GM12878 (cell line): ENCODE measurements around the gene ADM. TPM values are rescaled to one million over a fixed set of nuclear protein-coding genes. Genes with fewer than 3 reads are reported as not detected.

Source experiments
- ATAC-seq: fragments of 200-7000 bp; cut with Tn5 transposase; 3 replicates; pipeline ENCODE4 v1.9.1; 2020; ENCODE audit warnings: mild to moderate bottlenecking, moderate library complexity
- BruUV-seq: library from RNA; stranded (reverse); fragments of 400-500 nt; replicated peaks from 2 replicates; lab custom pipeline; 2021; lab: Mats Ljungman, UMichigan
- CTCF ChIA-PET: fragments of 300-600 bp; sonication (Branson Sonifier 250); formaldehyde crosslinking; extraction: SDS; loops from one replicate; lab custom pipeline; 2021; ENCODE audit warnings: inconsistent platforms; lab: Yijun Ruan, JAX
- POLR2A ChIA-PET: fragments of 350-600 bp; formaldehyde crosslinking; extraction: SDS; loops from one replicate; lab custom pipeline; 2021; ENCODE audit warnings: inconsistent platforms; lab: Charles Lee
- RAD21 ChIA-PET: fragments of 300-600 bp; sonication (Branson Sonifier 250); formaldehyde crosslinking; loops from one replicate; lab custom pipeline; 2023; ENCODE audit warnings: antibody characterized with exemption; ENCODE audit not compliant: unreplicated experiment; lab: Charles Lee
- SMC1A ChIA-PET: fragments of 300-600 bp; sonication (Branson Sonifier 250); formaldehyde crosslinking; loops from one replicate; lab custom pipeline; 2023; ENCODE audit not compliant: unreplicated experiment, uncharacterized antibody; lab: Charles Lee
- DNase-seq: peaks from one replicate; pipeline ENCODE4 v3.0.0-alpha.2; 2011; ENCODE audit warnings: low read depth, low spot score
- FAIRE-seq: peaks from 3 replicates; lab custom pipeline; 2011; peaks lifted over from hg19 to GRCh38; lab: Jason Lieb, UNC
- H2AFZ ChIP-seq: 2 replicates; pipeline ENCODE4 v1.6.0; 2011; ENCODE audit warnings: low read depth, low read length, control low read depth; ENCODE audit not compliant: control insufficient read depth
- H3K27ac ChIP-seq: 2 replicates; pipeline ENCODE4 v1.5.1; 2011; ENCODE audit warnings: control low read depth; ENCODE audit not compliant: control insufficient read depth, insufficient read depth
- H3K27me3 ChIP-seq, 2 experiments: replicated peaks in 1 of 2; 2 replicates each; pipeline versions ENCODE4 v1.6.0 to v1.6.1; 2011; ENCODE audit warnings: low read length in 1 of 2; ENCODE audit not compliant: control insufficient read depth in 2 of 2, insufficient read depth in 2 of 2
- H3K36me3 ChIP-seq, 2 experiments: 2 replicates each; pipeline ENCODE4 v1.5.1; 2011; ENCODE audit warnings: low read length in 1 of 2; ENCODE audit not compliant: control insufficient read depth in 2 of 2, insufficient read depth in 2 of 2
- H3K4me1 ChIP-seq: 2 replicates; pipeline ENCODE4 v1.6.1; 2011; ENCODE audit warnings: mild to moderate bottlenecking, low read length, moderate library complexity, mixed read lengths; ENCODE audit not compliant: control insufficient read depth, insufficient read depth
- H3K4me2 ChIP-seq: 2 replicates; pipeline ENCODE4 v1.6.0; 2011; ENCODE audit warnings: control low read depth; ENCODE audit not compliant: control insufficient read depth, insufficient read depth
- H3K4me3 ChIP-seq: fragments of 200-600 bp; sonication (generic); 2 replicates; pipeline ENCODE4 v1.5.1; 2016
- H3K79me2 ChIP-seq: 2 replicates; pipeline ENCODE4 v1.6.0; 2011; ENCODE audit warnings: low read length; ENCODE audit not compliant: control insufficient read depth, insufficient read depth
- H3K9ac ChIP-seq: 2 replicates; pipeline ENCODE4 v1.8.0; 2011; ENCODE audit warnings: low read length, control low read depth, mixed read lengths; ENCODE audit not compliant: control insufficient read depth, insufficient read depth
- H3K9me3 ChIP-seq: replicated peaks from 3 replicates; pipeline ENCODE4 v1.5.1; 2011; ENCODE audit warnings: mild to moderate bottlenecking, low read length; ENCODE audit not compliant: control insufficient read depth, insufficient read depth
- H4K20me1 ChIP-seq: 2 replicates; pipeline ENCODE4 v1.6.0; 2011; ENCODE audit not compliant: control insufficient read depth, insufficient read depth
- BCL3 ChIP-seq: IDR thresholded peaks from 2 replicates; pipeline ENCODE4 v1.6.1; 2011; ENCODE audit warnings: borderline replicate concordance, low read depth, mild to moderate bottlenecking, moderate library complexity, low read length; ENCODE audit not compliant: insufficient read depth, poor library complexity, severe bottlenecking
- CBX3 ChIP-seq: fragments of 200-600 bp; sonication (generic); IDR thresholded peaks from 2 replicates; pipeline ENCODE4 v1.6.1; 2016; ENCODE audit warnings: low read depth, borderline replicate concordance
- HDGF ChIP-seq: fragments of 450-650 bp; IDR thresholded peaks from 2 replicates; pipeline ENCODE4 v1.6.1; 2016; ENCODE audit warnings: antibody characterized with exemption
- IRF3 ChIP-seq: fragments of 450-650 bp; IDR thresholded peaks from 2 replicates; pipeline ENCODE4 v1.6.1; 2014; ENCODE audit warnings: mild to moderate bottlenecking
- IRF5 ChIP-seq: fragments of 450-650 bp; IDR thresholded peaks from 2 replicates; pipeline ENCODE4 v1.6.1; 2017; ENCODE audit warnings: borderline replicate concordance
- KAT2A ChIP-seq: conservative IDR thresholded peaks from 2 replicates; pipeline ENCODE4 v1.6.1; 2011; ENCODE audit warnings: low read depth, low read length; ENCODE audit not compliant: control insufficient read depth
- RFX5 ChIP-seq: IDR thresholded peaks from 2 replicates; pipeline ENCODE4 v1.6.1; 2011; ENCODE audit warnings: low read depth, low read length, improper control_type of control experiment
- SMARCA5 ChIP-seq: fragments of 450-650 bp; IDR thresholded peaks from 2 replicates; pipeline ENCODE4 v1.6.1; 2017; ENCODE audit warnings: mild to moderate bottlenecking
- SUZ12 ChIP-seq: fragments of 200-600 bp; sonication (generic); IDR thresholded peaks from one replicate; pipeline ENCODE4 v1.6.1; 2018; ENCODE audit warnings: antibody characterized with exemption, mild to moderate bottlenecking; ENCODE audit not compliant: unreplicated experiment
- WGBS: methylation state at CpG from one replicate; pipeline ENCODE4 v1.1.6; 2016; ENCODE audit warnings: low lambda C conversion rate; ENCODE audit not compliant: insufficient replicate concordance, insufficient coverage; ENCODE audit errors: missing lambda C conversion rate; 5-methylcytosine and 5-hydroxymethylcytosine counted together
- in situ Hi-C: fragments of 300-500 bp; cut with MboI; formaldehyde crosslinking; loops from 9 replicates; pipeline ENCODE4 v1.14.3; 2018; ENCODE audit warnings: mixed read lengths
- intact Hi-C: fragments of 100-400 bp; cut with micrococcal nuclease; formaldehyde crosslinking; loops from one replicate; pipeline ENCODE4 v1.14.2; 2022; ENCODE audit not compliant: unreplicated experiment
- polyA plus RNA-seq, 11 experiments: library from polyadenylated mRNA; depleted of rRNA in 4 of 11; unstranded in 6 of 11; stranded (reverse) in 5 of 11; fragments of >200 nt; fragmentation: Nextera tagmentation in 4 of 11; fragmentation: Illumina TruSeq in 1 of 11; extraction: Ambion mirVana in 4 of 11; extraction: Trizol in 1 of 11; gene quantifications; 1 replicate in 1 of 11; 2 replicates in 10 of 11; pipeline versions ENCODE4 v1.2.1 to v1.2.3, GENCODE V29; 2011 to 2016; ENCODE audit warnings: inconsistent platforms in 2 of 11, missing spikeins in 2 of 11, low read depth in 1 of 11
- total RNA-seq, 4 experiments: library from RNA; depleted of rRNA in 3 of 4; stranded (reverse); fragments of >200 nt in 3 of 4; fragmentation: Illumina TruSeq in 1 of 4; extraction: Trizol in 1 of 4; gene quantifications; 2 replicates each; pipeline versions ENCODE4 v1.2.1 to v1.2.3, GENCODE V29; 2013 to 2021

Gene ADM
- total and polyA plus RNA-seq, 10 of the 15 experiments (the other 5 are each of a cell fraction or from before 2014, with no cell fraction given), result 0.11 to 4.2 (median 0.21) TPM; not detected in 7

GRCh38 chr11:10305964-10306918, 1.4 kb downstream of the ADM start:
- ChIA-PET POLR2A (no interaction called here), RAD21 (interaction anchor here (1.0 kb wide), 2 partner anchors 12 to 99 kb away, joined by 5 read pairs; no protein-coding TSS in a partner anchor), SMC1A (interaction anchor here (0.7 to 5.1 kb wide), 4 partner anchors 10 to 238 kb away, joined by 3 to 41 read pairs (median 4); no protein-coding TSS in a partner anchor), CTCF (interaction anchor here (1.1 to 4.5 kb wide), 7 partner anchors 8 to 464 kb away, joined by 3 to 48 read pairs (median 6); no protein-coding TSS in a partner anchor)
- no peak for ATAC-seq
- Histone ChIP-seq H3K27me3 (peaks cover 35 to 47% of the 10 kb centered on the region in 2 experiments), H3K36me3 (no peaks in the 10 kb centered on the region), H3K27ac (no peak overlapping the region), H3K79me2 (no peaks in the 10 kb centered on the region), H3K4me3 (peak overlapping the region; percentile 47; the same call in 1 of the 2 replicates), H3K9me3 (no peaks in the 10 kb centered on the region; the same call in 2 of the 3 replicates), H3K4me2 (peak overlapping the region; percentile 73), H2AFZ (no peak overlapping the region), H3K4me1 (peaks cover 47% of the 10 kb centered on the region)
- 8% methylated on average over 60 of the region's 65 CpGs for WGBS
- intact Hi-C loops, result loop anchor here (10.0 kb wide), 1 partner anchor 691 kb away; no protein-coding TSS in a partner anchor
- in situ Hi-C loops, result loop anchor here (10.0 kb wide), 1 partner anchor 691 kb away; no protein-coding TSS in a partner anchor
- BruUV-seq, result no TSS peak
- no peak for DNase-seq
- no peak for FAIRE-seq
- TF ChIP-seq CBX3 (no peak), SUZ12 (peak; percentile 63)
- TF ChIP-seq, all 136 proteins: peak for 1
- Histone ChIP-seq H4K20me1 (no peaks in the 10 kb centered on the region), H3K9ac (no peak overlapping the region)

GRCh38 chr11:10307022-10307399, 2.1 kb downstream of the ADM start:
- ChIA-PET SMC1A (interaction anchor here (1.1 to 5.1 kb wide), 7 partner anchors 9 to 445 kb away, joined by 3 to 41 read pairs (median 8); no protein-coding TSS in a partner anchor), RAD21 (interaction anchor here (1.0 to 4.3 kb wide), 10 partner anchors 9 to 549 kb away, joined by 3 to 24 read pairs (median 10); no protein-coding TSS in a partner anchor), CTCF (interaction anchor here (0.6 to 5.3 kb wide), 22 partner anchors 9 to 1114 kb away, joined by 3 to 91 read pairs (median 6); partner anchors contain the start of gene RNF141), POLR2A (no interaction called here)
- Histone ChIP-seq H3K9ac (no peak overlapping the region), H2AFZ (peak overlapping the region; percentile 58), H3K79me2 (no peaks in the 10 kb centered on the region), H4K20me1 (no peaks in the 10 kb centered on the region), H3K4me3 (peak overlapping the region; percentile 48; the same call in 1 of the 2 replicates), H3K27me3 (peaks cover 35 to 47% of the 10 kb centered on the region in 2 experiments), H3K36me3 (no peaks in the 10 kb centered on the region), H3K27ac (no peak overlapping the region), H3K4me2 (peak overlapping the region; percentile 88), H3K9me3 (peaks cover 1% of the 10 kb centered on the region; the same call in 2 of the 3 replicates), H3K4me1 (peaks cover 47% of the 10 kb centered on the region)
- ATAC-seq (no peak), DNase-seq (no peak), FAIRE-seq (no peak)
- BruUV-seq, result no TSS peak
- WGBS, result 2% methylated on average over 9 of the region's 9 CpGs
- intact Hi-C loops, result loop anchor here (1.0 to 10.0 kb wide), 2 partner anchors 99 to 692 kb away; no protein-coding TSS in a partner anchor
- in situ Hi-C loops, result loop anchor here (10.0 kb wide), 1 partner anchor 692 kb away; no protein-coding TSS in a partner anchor
- TF ChIP-seq RFX5 (no peak), IRF5 (no peak), BCL3 (no peak), HDGF (no peak), SMARCA5 (no peak), KAT2A (no peak), IRF3 (no peak)
